Measurements from ENCODE around the gene UTRN.

DNA sequence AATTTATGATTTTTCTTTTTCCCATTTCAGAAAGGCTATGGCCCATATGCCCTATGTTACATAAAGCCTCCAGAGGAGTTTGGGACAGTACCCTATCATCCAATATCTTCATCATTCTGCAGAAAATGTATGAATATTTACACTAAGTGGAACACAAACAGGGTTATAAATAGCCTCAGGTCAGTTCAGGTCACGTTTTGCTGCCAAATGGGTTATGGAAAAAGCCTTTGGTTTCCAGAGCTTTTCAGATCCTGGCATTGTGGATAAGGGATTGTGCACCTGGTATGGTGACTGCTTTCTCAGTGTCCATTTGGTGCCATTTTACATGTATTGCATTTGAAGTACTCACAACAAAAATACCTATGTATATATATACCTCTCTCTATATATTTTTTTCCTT lies 29.4 kb downstream of the UTRN start:
- TF ChIP-seq, protein P1, sequence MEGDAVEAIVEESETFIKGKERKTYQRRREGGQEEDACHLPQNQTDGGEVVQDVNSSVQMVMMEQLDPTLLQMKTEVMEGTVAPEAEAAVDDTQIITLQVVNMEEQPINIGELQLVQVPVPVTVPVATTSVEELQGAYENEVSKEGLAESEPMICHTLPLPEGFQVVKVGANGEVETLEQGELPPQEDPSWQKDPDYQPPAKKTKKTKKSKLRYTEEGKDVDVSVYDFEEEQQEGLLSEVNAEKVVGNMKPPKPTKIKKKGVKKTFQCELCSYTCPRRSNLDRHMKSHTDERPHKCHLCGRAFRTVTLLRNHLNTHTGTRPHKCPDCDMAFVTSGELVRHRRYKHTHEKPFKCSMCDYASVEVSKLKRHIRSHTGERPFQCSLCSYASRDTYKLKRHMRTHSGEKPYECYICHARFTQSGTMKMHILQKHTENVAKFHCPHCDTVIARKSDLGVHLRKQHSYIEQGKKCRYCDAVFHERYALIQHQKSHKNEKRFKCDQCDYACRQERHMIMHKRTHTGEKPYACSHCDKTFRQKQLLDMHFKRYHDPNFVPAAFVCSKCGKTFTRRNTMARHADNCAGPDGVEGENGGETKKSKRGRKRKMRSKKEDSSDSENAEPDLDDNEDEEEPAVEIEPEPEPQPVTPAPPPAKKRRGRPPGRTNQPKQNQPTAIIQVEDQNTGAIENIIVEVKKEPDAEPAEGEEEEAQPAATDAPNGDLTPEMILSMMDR (IDR thresholded peaks at IDR 0.05) = no peak
- no peak for TF ChIP-seq POLR2A (IDR thresholded peaks at IDR 0.05)
